HL-60 (cell line): ENCODE results near the gene DNAH7.

ENCODE experiments used
- GABPA ChIP-seq: IDR thresholded peaks from 2 replicates; pipeline ENCODE4 v1.6.1; 2012; ENCODE audit warnings: low read depth
- POLR2AphosphoS5 ChIP-seq: IDR thresholded peaks from 2 replicates; pipeline ENCODE4 v1.6.1; 2012; ENCODE audit warnings: low read depth
- TF ChIP-seq, protein P1 (sequence below): IDR thresholded peaks from one replicate; pipeline ENCODE4 v1.5.1; 2011; ENCODE audit warnings: low read length, control low read depth, inconsistent platforms; ENCODE audit not compliant: insufficient read depth

DNA sequence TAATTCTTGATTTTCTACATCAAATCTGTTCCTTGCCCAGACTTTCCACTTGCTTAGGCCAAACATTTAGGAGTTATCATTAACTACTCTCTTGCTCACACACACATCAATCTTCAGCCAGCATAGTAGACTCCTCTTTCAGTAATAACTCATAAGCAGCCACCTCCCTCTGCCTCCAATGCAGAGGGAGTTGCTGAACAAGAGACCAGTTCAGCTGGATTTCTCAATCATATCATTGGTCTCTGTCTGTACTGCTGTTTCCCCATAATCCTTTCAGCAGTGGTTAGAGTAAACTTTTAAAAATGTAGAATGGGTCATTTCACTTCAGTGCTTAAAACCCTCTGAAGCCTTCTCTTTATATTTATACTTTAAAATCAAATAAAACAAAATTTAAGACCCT, 298.7 kb downstream of the DNAH7 start:
- TF ChIP-seq, protein P1, sequence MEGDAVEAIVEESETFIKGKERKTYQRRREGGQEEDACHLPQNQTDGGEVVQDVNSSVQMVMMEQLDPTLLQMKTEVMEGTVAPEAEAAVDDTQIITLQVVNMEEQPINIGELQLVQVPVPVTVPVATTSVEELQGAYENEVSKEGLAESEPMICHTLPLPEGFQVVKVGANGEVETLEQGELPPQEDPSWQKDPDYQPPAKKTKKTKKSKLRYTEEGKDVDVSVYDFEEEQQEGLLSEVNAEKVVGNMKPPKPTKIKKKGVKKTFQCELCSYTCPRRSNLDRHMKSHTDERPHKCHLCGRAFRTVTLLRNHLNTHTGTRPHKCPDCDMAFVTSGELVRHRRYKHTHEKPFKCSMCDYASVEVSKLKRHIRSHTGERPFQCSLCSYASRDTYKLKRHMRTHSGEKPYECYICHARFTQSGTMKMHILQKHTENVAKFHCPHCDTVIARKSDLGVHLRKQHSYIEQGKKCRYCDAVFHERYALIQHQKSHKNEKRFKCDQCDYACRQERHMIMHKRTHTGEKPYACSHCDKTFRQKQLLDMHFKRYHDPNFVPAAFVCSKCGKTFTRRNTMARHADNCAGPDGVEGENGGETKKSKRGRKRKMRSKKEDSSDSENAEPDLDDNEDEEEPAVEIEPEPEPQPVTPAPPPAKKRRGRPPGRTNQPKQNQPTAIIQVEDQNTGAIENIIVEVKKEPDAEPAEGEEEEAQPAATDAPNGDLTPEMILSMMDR: no peak
- TF ChIP-seq POLR2AphosphoS5 (no peak), GABPA (no peak)
